ENCODE results near the gene LTBP4. TPM values are rescaled to one million over a fixed set of nuclear protein-coding genes. Genes with fewer than 3 reads are reported as not detected.

LTBP4 gene
- total and polyA plus RNA-seq, 2 experiments from 2014 or later, result 158 to 203 TPM

DNA sequence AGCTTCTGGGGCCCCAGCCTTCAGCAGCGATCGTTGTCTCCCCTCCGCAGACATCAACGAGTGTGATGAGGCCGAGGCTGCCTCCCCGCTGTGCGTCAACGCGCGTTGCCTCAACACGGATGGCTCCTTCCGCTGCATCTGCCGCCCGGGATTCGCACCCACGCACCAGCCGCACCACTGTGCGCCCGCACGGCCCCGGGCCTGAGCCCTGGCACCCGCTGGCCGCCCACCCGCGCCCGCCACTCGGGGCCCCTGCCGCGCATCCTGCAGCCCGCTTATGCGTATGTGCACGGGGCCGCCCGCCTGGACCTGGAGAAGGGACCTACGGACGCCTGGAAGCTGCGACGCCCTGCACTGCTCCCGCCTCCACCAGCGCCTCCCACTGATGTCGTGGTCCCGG, 28.2 kb downstream of the LTBP4 start:
- Histone ChIP-seq H3K4me1 (ENCODE audit: low read depth) (no peaks in the 10 kb centered on the region), H3K36me3 (peaks cover 3% of the 10 kb centered on the region), H3K4me3 (no peak overlapping the region), H3K9me3 (ENCODE audit: low read depth) (no peaks in the 10 kb centered on the region), H3K27ac (no peak overlapping the region), H3K27me3 (no peaks in the 10 kb centered on the region)
- DNase-seq (ENCODE audit: low read depth in 1 of 2, low spot score in 1 of 2), result no peak
- TF ChIP-seq, protein P1, sequence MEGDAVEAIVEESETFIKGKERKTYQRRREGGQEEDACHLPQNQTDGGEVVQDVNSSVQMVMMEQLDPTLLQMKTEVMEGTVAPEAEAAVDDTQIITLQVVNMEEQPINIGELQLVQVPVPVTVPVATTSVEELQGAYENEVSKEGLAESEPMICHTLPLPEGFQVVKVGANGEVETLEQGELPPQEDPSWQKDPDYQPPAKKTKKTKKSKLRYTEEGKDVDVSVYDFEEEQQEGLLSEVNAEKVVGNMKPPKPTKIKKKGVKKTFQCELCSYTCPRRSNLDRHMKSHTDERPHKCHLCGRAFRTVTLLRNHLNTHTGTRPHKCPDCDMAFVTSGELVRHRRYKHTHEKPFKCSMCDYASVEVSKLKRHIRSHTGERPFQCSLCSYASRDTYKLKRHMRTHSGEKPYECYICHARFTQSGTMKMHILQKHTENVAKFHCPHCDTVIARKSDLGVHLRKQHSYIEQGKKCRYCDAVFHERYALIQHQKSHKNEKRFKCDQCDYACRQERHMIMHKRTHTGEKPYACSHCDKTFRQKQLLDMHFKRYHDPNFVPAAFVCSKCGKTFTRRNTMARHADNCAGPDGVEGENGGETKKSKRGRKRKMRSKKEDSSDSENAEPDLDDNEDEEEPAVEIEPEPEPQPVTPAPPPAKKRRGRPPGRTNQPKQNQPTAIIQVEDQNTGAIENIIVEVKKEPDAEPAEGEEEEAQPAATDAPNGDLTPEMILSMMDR (IDR thresholded peaks at IDR 0.05; ENCODE audit: low read depth, low read length), result no peak

GRCh38 chr19:40630571-40631160, 29.5 kb downstream of the LTBP4 start:
- DNase-seq (ENCODE audit: low read depth in 1 of 2, low spot score in 1 of 2), result no peak
- peaks cover 3% of the 10 kb centered on the region for H3K36me3 ChIP-seq
- TF ChIP-seq, protein P1 (IDR thresholded peaks at IDR 0.05; ENCODE audit: low read depth, low read length), result no peak
- H3K4me1 ChIP-seq (ENCODE audit: low read depth), result no peaks in the 10 kb centered on the region
- no peak overlapping the region for H3K4me3 ChIP-seq
- H3K9me3 ChIP-seq (ENCODE audit: low read depth), result no peaks in the 10 kb centered on the region
- no peak overlapping the region for H3K27ac ChIP-seq
- peaks cover 2% of the 10 kb centered on the region for H3K27me3 ChIP-seq

GRCh38 chr19:40632311-40633036, 31.3 kb downstream of the LTBP4 start:
- TF ChIP-seq, protein P1 (IDR thresholded peaks at IDR 0.05; ENCODE audit: low read depth, low read length), result no peak
- Histone ChIP-seq H3K4me3 (no peak overlapping the region), H3K27ac (no peak overlapping the region), H3K4me1 (ENCODE audit: low read depth) (no peaks in the 10 kb centered on the region), H3K27me3 (peaks cover 7% of the 10 kb centered on the region), H3K9me3 (ENCODE audit: low read depth) (no peaks in the 10 kb centered on the region), H3K36me3 (peaks cover 3% of the 10 kb centered on the region)
- DNase-seq (ENCODE audit: low read depth in 1 of 2, low spot score in 1 of 2), result no peak

DNA sequence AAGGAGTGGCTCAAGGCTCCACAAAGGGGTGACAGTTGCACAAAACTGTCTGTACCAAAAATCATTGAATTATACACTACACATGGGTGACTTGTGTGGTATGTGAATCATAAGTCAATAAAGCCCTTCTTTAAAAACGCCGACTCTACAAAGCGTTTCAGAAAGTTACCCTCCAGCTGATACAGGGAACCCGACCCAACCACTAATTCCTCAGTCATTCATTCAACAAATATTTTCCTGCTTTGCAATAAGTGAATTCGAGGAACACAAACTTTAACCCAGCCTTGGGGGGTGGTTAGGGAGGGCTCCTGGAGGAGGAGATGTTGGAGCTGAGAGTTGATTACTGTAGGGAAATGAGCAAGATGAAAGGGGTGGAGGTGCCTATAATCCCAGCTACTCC, 32.0 kb downstream of the LTBP4 start:
- Histone ChIP-seq H3K9me3 (ENCODE audit: low read depth) (no peaks in the 10 kb centered on the region), H3K27ac (no peak overlapping the region), H3K4me3 (no peak overlapping the region), H3K4me1 (ENCODE audit: low read depth) (no peaks in the 10 kb centered on the region), H3K36me3 (peaks cover 3% of the 10 kb centered on the region), H3K27me3 (peaks cover 7% of the 10 kb centered on the region)
- TF ChIP-seq, protein P1 (IDR thresholded peaks at IDR 0.05; ENCODE audit: low read depth, low read length), result no peak
- no peak for DNase-seq (ENCODE audit: low read depth in 1 of 2, low spot score in 1 of 2)

DNA sequence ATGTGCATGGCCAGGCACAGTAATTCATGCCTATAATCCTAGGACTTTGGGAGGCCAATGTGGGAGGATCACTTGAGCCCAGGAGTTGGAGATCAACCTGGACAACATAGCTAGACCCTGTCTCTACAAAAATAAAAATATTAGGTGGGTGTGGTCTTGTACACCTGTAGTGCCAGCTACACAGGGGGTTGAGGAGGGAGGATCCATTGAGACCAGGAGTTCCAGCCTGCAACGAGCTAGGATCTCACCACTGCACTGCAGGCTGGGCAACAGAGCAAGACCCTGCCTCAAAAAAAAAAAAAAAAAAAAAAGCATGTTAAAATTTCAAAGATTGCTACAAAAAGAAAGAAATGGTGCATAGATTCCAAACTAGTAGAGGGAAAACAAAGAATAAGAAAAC, 37.2 kb downstream of the LTBP4 start:
- no peak overlapping the region for H3K4me3 ChIP-seq
- DNase-seq (ENCODE audit: low read depth in 1 of 2, low spot score in 1 of 2), result no peak
- no peak overlapping the region for H3K27ac ChIP-seq
- peaks cover 14% of the 10 kb centered on the region for H3K4me1 ChIP-seq (ENCODE audit: low read depth)
- H3K36me3 ChIP-seq, result no peaks in the 10 kb centered on the region
- TF ChIP-seq, protein P1 (IDR thresholded peaks at IDR 0.05; ENCODE audit: low read depth, low read length), result no peak
- H3K9me3 ChIP-seq (ENCODE audit: low read depth), result no peaks in the 10 kb centered on the region
- H3K27me3 ChIP-seq, result peaks cover 7% of the 10 kb centered on the region
